ENCODE data around the gene CEP57L1. TPM values are rescaled to one million over a fixed set of nuclear protein-coding genes. Genes with fewer than 3 reads are reported as not detected.
A peak's percentile ranks its signal among the peaks of the same experiment; 100 is the strongest.

Gene CEP57L1
- total RNA-seq: 10 to 100 TPM in 3 of 4 donors, 1 to 10 TPM in 1; 8.6 to 25.6 (median 23.5) TPM

GRCh38 chr6:109095036-109095834 is at the start of gene CEP57L1:
CEP57L1 (plus strand) TSS chr6:109095507; CDS start chr6:109145222, 49,715 bp downstream.
- H3K27ac ChIP-seq: peak within 1 kb of the TSS; percentile 97 to 99 (median 98)
- H3K4me1 ChIP-seq: peaks cover 0 to 36% (median 3%) of the 10 kb centered on the region in 4 donors
- DNase-seq: peak; percentile 93 to 98 (median 94)
- peak within 1 kb of the TSS; percentile 62 to 79 (median 74) for H3K4me3 ChIP-seq
- no peaks in the 10 kb centered on the region for H3K27me3 ChIP-seq
- H3K9me3 ChIP-seq: no peaks in the 10 kb centered on the region
- TF ChIP-seq CTCF (IDR thresholded peaks at IDR 0.05) (peak in 3 of 6 experiments; percentile 29 to 30 (median 29)), POLR2A (IDR thresholded peaks at IDR 0.05) (peak; percentile 48 to 53)
- H3K36me3 ChIP-seq: no peaks in the 10 kb centered on the region

DNA sequence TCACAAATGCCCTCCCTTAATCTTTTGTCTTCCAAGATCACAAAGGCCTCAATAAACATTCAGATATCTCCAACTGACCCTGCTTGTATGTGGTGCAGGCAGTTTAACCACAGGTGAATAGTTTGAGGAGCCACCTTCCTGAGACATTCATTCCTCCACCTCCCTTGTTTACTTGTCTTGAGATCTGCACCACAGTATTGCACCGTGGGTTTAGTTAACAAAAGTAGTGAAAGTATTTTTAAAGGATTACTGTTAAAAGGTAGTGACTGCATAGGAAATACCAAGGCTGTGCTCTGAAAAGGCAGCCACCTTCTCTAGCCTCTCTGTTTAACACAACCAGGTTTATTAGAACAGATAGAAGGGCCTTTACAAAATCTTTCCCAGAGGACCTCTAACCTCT is 47.1 kb upstream of the CEP57L1 start:
- no peak overlapping the region for H3K4me3 ChIP-seq
- H3K4me1 ChIP-seq: peaks cover 0 to 6% (median 0%) of the 10 kb centered on the region in 4 donors
- H3K9me3 ChIP-seq: no peaks in the 10 kb centered on the region
- no peaks in the 10 kb centered on the region for H3K36me3 ChIP-seq
- DNase-seq: no peak
- H3K27me3 ChIP-seq: no peaks in the 10 kb centered on the region
- no peak overlapping the region for H3K27ac ChIP-seq
- no peak for TF ChIP-seq POLR2A (IDR thresholded peaks at IDR 0.05)
- no peak for TF ChIP-seq CTCF (IDR thresholded peaks at IDR 0.05)

DNA sequence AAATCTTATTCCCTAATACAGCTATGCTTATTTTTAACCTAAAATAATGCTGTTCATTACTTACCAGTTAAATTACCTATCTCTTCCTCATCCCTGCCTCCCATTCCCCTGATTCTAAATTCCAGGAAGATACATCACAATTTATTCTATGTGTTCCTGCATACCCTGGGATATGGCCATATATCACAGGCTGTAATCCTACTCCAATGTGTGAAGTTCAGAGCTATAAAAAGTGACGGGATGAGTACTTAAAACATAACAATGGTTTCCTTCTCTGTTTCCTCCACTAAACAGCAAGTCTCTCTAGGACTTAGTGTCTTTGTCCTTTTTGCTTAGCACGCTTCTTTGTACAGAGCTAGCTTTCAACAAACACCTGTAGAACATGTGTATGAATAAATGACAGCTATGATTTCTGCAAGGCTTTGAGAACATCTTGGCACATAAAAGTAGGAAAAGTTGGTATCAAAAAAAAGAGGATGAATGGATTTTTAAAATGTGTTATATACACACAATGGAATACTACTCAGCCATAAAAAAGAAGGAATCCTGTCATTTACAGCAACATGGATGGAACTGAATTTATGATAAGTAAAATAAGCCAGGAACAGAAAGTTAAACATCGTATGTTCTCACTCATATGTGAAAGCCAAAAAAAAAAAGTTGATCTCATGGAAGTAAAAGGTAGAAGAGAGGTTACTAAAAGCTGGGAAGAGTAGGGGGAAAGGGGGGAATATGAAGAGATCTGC is 46.5 kb upstream of the CEP57L1 start:
- TF ChIP-seq CTCF (IDR thresholded peaks at IDR 0.05) (no peak), POLR2A (IDR thresholded peaks at IDR 0.05) (no peak)
- Histone ChIP-seq H3K27me3 (no peaks in the 10 kb centered on the region), H3K4me3 (no peak overlapping the region), H3K27ac (no peak overlapping the region), H3K9me3 (no peaks in the 10 kb centered on the region), H3K36me3 (no peaks in the 10 kb centered on the region), H3K4me1 (peaks cover 0 to 6% (median 0%) of the 10 kb centered on the region in 4 donors)
- DNase-seq: no peak

- Histone ChIP-seq H3K36me3 (no peaks in the 10 kb centered on the region), H3K27ac (no peak overlapping the region), H3K9me3 (no peaks in the 10 kb centered on the region), H3K4me3 (no peak overlapping the region), H3K27me3 (no peaks in the 10 kb centered on the region), H3K4me1 (peaks cover 0 to 6% (median 0%) of the 10 kb centered on the region in 4 donors)
- DNase-seq: no peak
- no peak for TF ChIP-seq CTCF (IDR thresholded peaks at IDR 0.05)
- TF ChIP-seq POLR2A (IDR thresholded peaks at IDR 0.05): no peak
Observed at GRCh38 chr6:109050012-109050411, 45.3 kb upstream of the CEP57L1 start.

- Histone ChIP-seq H3K4me3 (no peak overlapping the region), H3K9me3 (no peaks in the 10 kb centered on the region), H3K36me3 (no peaks in the 10 kb centered on the region), H3K27ac (no peak overlapping the region), H3K4me1 (peaks cover 0 to 6% (median 0%) of the 10 kb centered on the region in 4 donors), H3K27me3 (no peaks in the 10 kb centered on the region)
- no peak for TF ChIP-seq CTCF (IDR thresholded peaks at IDR 0.05)
- TF ChIP-seq POLR2A (IDR thresholded peaks at IDR 0.05): no peak
- no peak for DNase-seq
Observed at GRCh38 chr6:109050447-109051102, 44.7 kb upstream of the CEP57L1 start.

Measured in Peyer's patch (tissue), 4 donors.